ENCODE results near the gene SLC9A9.

DNA sequence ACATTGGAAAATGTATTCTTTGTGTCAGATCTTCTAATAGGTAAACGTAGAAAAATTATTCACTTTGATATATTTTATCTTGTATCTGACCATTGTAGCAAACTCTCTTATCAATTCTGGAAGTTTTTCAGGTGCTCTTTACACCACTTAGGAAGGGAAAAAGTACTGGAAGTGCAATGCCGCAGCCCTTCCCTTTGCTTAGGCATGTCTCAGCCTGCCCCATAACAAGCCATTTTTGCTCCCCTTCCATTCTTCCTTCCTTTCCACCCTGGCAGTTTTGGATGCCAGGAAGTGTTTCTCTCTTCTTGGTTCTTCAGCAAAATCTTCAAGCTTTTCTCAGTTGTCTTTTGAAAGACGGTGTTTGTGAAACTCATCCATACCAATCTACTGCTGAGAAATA lies 34.9 kb upstream of the SLC9A9 start:
- TF ChIP-seq, protein P1, sequence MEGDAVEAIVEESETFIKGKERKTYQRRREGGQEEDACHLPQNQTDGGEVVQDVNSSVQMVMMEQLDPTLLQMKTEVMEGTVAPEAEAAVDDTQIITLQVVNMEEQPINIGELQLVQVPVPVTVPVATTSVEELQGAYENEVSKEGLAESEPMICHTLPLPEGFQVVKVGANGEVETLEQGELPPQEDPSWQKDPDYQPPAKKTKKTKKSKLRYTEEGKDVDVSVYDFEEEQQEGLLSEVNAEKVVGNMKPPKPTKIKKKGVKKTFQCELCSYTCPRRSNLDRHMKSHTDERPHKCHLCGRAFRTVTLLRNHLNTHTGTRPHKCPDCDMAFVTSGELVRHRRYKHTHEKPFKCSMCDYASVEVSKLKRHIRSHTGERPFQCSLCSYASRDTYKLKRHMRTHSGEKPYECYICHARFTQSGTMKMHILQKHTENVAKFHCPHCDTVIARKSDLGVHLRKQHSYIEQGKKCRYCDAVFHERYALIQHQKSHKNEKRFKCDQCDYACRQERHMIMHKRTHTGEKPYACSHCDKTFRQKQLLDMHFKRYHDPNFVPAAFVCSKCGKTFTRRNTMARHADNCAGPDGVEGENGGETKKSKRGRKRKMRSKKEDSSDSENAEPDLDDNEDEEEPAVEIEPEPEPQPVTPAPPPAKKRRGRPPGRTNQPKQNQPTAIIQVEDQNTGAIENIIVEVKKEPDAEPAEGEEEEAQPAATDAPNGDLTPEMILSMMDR (IDR thresholded peaks at IDR 0.05; ENCODE audit: low read length) = no peak
- TF ChIP-seq EZH2phosphoT487 (IDR thresholded peaks at IDR 0.05; ENCODE audit: low read length) (no peak), EZH2 (optimal IDR thresholded peaks at IDR 0.05; ENCODE audit: low read depth, low read length) (no peak)
